MM.1S (cell line): ENCODE results near the gene SDC1.

Experiments used
- DNase-seq: peaks from one replicate; pipeline ENCODE4 v3.0.0-alpha.2; 2015
- H2AFZ ChIP-seq: fragments of 300-600 bp; sonication (generic); 2 replicates; pipeline ENCODE4 v1.6.0; 2016; ENCODE audit warnings: antibody characterized with exemption, low read length
- H3F3A ChIP-seq: fragments of 300-600 bp; sonication (generic); 2 replicates; pipeline ENCODE4 v1.6.1; 2016; ENCODE audit warnings: mild to moderate bottlenecking, antibody characterized with exemption, low read length, moderate library complexity, mixed read lengths; ENCODE audit not compliant: insufficient read depth
- H3K27ac ChIP-seq: fragments of 300-600 bp; sonication (generic); 2 replicates; pipeline ENCODE4 v1.5.1; 2016; ENCODE audit warnings: mild to moderate bottlenecking, low read length
- H3K27me3 ChIP-seq: fragments of 300-600 bp; sonication (generic); replicated peaks from 2 replicates; pipeline ENCODE4 v1.6.0; 2016; ENCODE audit warnings: low read length; ENCODE audit not compliant: insufficient read depth
- H3K36me3 ChIP-seq: fragments of 300-600 bp; sonication (generic); replicated peaks from 2 replicates; pipeline ENCODE4 v1.6.1; 2016; ENCODE audit warnings: mild to moderate bottlenecking, low read length, mixed read lengths; ENCODE audit not compliant: insufficient read depth
- H3K4me1 ChIP-seq: fragments of 300-600 bp; sonication (generic); 2 replicates; pipeline ENCODE4 v1.6.1; 2016; ENCODE audit warnings: low read length, mixed read lengths
- H3K4me2 ChIP-seq: fragments of 300-600 bp; sonication (generic); 2 replicates; pipeline ENCODE4 v1.6.0; 2016; ENCODE audit warnings: low read depth, low read length
- H3K4me3 ChIP-seq: fragments of 300-600 bp; sonication (generic); 2 replicates; pipeline ENCODE4 v1.5.1; 2016; ENCODE audit warnings: low read length, mixed read lengths
- H3K79me2 ChIP-seq: fragments of 300-600 bp; sonication (generic); 2 replicates; pipeline ENCODE4 v1.6.1; 2016; ENCODE audit warnings: mixed run types, low read length, mixed read lengths
- H3K9ac ChIP-seq: fragments of 300-600 bp; sonication (generic); 2 replicates; pipeline ENCODE4 v1.6.1; 2016; ENCODE audit warnings: low read length, mixed read lengths
- H3K9me2 ChIP-seq: fragments of 300-600 bp; sonication (generic); replicated peaks from 2 replicates; pipeline ENCODE4 v1.6.1; 2016; ENCODE audit warnings: mild to moderate bottlenecking, low read length, mixed read lengths; ENCODE audit not compliant: insufficient read depth
- H3K9me3 ChIP-seq: fragments of 300-600 bp; sonication (generic); replicated peaks from 2 replicates; pipeline ENCODE4 v1.6.1; 2016; ENCODE audit warnings: mild to moderate bottlenecking, low read length, mixed read lengths; ENCODE audit not compliant: insufficient read depth
- H4K20me1 ChIP-seq: fragments of 300-600 bp; sonication (generic); 2 replicates; pipeline ENCODE4 v1.6.1; 2016; ENCODE audit warnings: mild to moderate bottlenecking, low read length, moderate library complexity, mixed read lengths; ENCODE audit not compliant: insufficient read depth
- EZH2 ChIP-seq: fragments of 300-600 bp; sonication (generic); optimal IDR thresholded peaks from 2 replicates; pipeline ENCODE3; 2017; ENCODE audit warnings: low read depth, mild to moderate bottlenecking, antibody characterized with exemption, low read length, mixed read lengths
- EZH2phosphoT487 ChIP-seq: fragments of 300-600 bp; sonication (generic); IDR thresholded peaks from 2 replicates; pipeline ENCODE4 v1.6.1; 2018; ENCODE audit warnings: antibody characterized with exemption, low read length
- TF ChIP-seq, protein P1 (sequence below): fragments of 300-600 bp; sonication (generic); IDR thresholded peaks from 2 replicates; pipeline ENCODE4 v1.5.1; 2016; ENCODE audit warnings: antibody characterized with exemption, low read length, mixed read lengths

Gene SDC1

GRCh38 chr2:20197192-20197591 lies 27.7 kb downstream of the SDC1 start:
- Histone ChIP-seq H3K4me3 (no peak overlapping the region), H3K36me3 (peaks cover 8% of the 10 kb centered on the region; the same call in 1 of the 2 replicates), H2AFZ (no peak overlapping the region), H3K4me1 (peaks cover 48% of the 10 kb centered on the region), H3K27me3 (no peaks in the 10 kb centered on the region), H3K9me2 (no peaks in the 10 kb centered on the region), H3F3A (peaks cover 47% of the 10 kb centered on the region), H3K27ac (no peak overlapping the region), H4K20me1 (no peaks in the 10 kb centered on the region), H3K9me3 (no peaks in the 10 kb centered on the region), H3K4me2 (no peak overlapping the region), H3K79me2 (peaks cover 7% of the 10 kb centered on the region; the same call in 1 of the 2 replicates), H3K9ac (no peak overlapping the region)
- TF ChIP-seq, protein P1, sequence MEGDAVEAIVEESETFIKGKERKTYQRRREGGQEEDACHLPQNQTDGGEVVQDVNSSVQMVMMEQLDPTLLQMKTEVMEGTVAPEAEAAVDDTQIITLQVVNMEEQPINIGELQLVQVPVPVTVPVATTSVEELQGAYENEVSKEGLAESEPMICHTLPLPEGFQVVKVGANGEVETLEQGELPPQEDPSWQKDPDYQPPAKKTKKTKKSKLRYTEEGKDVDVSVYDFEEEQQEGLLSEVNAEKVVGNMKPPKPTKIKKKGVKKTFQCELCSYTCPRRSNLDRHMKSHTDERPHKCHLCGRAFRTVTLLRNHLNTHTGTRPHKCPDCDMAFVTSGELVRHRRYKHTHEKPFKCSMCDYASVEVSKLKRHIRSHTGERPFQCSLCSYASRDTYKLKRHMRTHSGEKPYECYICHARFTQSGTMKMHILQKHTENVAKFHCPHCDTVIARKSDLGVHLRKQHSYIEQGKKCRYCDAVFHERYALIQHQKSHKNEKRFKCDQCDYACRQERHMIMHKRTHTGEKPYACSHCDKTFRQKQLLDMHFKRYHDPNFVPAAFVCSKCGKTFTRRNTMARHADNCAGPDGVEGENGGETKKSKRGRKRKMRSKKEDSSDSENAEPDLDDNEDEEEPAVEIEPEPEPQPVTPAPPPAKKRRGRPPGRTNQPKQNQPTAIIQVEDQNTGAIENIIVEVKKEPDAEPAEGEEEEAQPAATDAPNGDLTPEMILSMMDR, result no peak
- TF ChIP-seq EZH2 (no peak), EZH2phosphoT487 (no peak)
- DNase-seq, result no peak

GRCh38 chr2:20196657-20197161 lies 28.2 kb downstream of the SDC1 start:
- no peak overlapping the region for H3K4me2 ChIP-seq
- 0 out of 2 replicates have a peak, but pooled peaks cover 3% of the 10 kb centered on the region for H3K79me2 ChIP-seq
- no peak overlapping the region for H3K4me3 ChIP-seq
- H3K27me3 ChIP-seq, result no peaks in the 10 kb centered on the region
- TF ChIP-seq, protein P1, result no peak
- TF ChIP-seq EZH2phosphoT487 (no peak), EZH2 (no peak)
- peaks cover 45% of the 10 kb centered on the region for H3F3A ChIP-seq
- H3K27ac ChIP-seq, result no peak overlapping the region
- no peaks in the 10 kb centered on the region for H4K20me1 ChIP-seq
- H3K4me1 ChIP-seq, result peaks cover 53% of the 10 kb centered on the region
- DNase-seq, result no peak
- no peak overlapping the region for H2AFZ ChIP-seq
- no peaks in the 10 kb centered on the region for H3K9me2 ChIP-seq
- H3K9me3 ChIP-seq, result no peaks in the 10 kb centered on the region
- H3K36me3 ChIP-seq, result peaks cover 8% of the 10 kb centered on the region; the same call in 1 of the 2 replicates
- H3K9ac ChIP-seq, result no peak overlapping the region

DNA sequence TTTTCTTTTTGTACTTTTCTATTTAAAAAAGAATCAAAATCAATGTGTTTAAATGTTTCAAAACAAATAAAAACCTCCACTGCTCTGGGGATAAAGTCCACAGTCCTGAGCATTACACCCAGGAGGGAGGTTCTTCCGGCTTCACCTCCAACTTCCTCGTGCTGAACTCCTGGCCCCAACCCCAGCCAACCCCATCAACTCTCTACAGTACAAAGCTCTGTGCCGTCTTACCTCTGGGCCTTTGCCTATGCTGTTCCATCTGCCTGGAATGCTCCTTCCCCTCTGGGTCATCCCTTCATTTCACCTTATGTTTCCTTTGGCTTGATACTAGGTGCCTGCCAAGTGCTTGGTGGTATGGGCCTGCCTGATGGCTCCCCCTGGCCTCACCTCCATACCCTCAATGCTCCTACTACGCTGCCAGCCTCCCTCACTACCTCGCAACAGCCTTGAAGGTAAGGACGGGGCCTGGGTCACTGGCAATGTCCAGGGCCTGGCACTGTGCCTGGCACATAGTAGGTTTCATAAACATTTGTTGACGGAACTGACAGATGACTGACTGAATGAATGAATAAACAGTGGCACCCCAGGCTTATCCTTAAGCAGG lies 28.8 kb downstream of the SDC1 start:
- no peak for DNase-seq
- Histone ChIP-seq H3K79me2 (no peaks in the 10 kb centered on the region), H3K4me3 (no peak overlapping the region), H3K4me1 (peaks cover 56% of the 10 kb centered on the region), H3K9me3 (no peaks in the 10 kb centered on the region), H3K27me3 (no peaks in the 10 kb centered on the region), H3K9me2 (no peaks in the 10 kb centered on the region), H2AFZ (no peak overlapping the region), H3F3A (peaks cover 40% of the 10 kb centered on the region), H4K20me1 (no peaks in the 10 kb centered on the region), H3K9ac (no peak overlapping the region), H3K4me2 (no peak overlapping the region), H3K36me3 (peaks cover 5% of the 10 kb centered on the region; the same call in 1 of the 2 replicates), H3K27ac (no peak overlapping the region)
- TF ChIP-seq, protein P1, result no peak
- TF ChIP-seq EZH2, result no peak
- TF ChIP-seq EZH2phosphoT487, result no peak
